WERI-Rb-1 (cell line): ENCODE results near the gene SSU72.
"Not testable (repeated sequence)": the region's sequence is repeated elsewhere in the genome, so short reads cannot be mapped to it uniquely, and the experiment has no call there.

Experiments used
- DNase-seq: peaks from one replicate; pipeline ENCODE4 v3.0.0-alpha.2; 2020
- H3K27ac ChIP-seq: fragments of 250-450 bp; sonication (Bioruptor Pico); 2 replicates; pipeline ENCODE4 v1.5.1; 2020; ENCODE audit warnings: mild to moderate bottlenecking, moderate library complexity
- H3K27me3 ChIP-seq: fragments of 250-450 bp; sonication (Bioruptor Pico); 2 replicates; pipeline ENCODE4 v1.5.1; 2021; ENCODE audit warnings: mild to moderate bottlenecking, low read depth, moderate library complexity; ENCODE audit not compliant: insufficient read depth, severe bottlenecking
- H3K36me3 ChIP-seq: fragments of 250-450 bp; sonication (Bioruptor Pico); 2 replicates; pipeline ENCODE4 v1.5.1; 2020; ENCODE audit warnings: mild to moderate bottlenecking, moderate library complexity
- H3K4me3 ChIP-seq: 2 replicates; pipeline ENCODE4 v1.5.1; 2011; ENCODE audit warnings: low read depth, mild to moderate bottlenecking, control low read depth, low read length
- H3K9me3 ChIP-seq: fragments of 250-450 bp; sonication (Bioruptor Pico); 2 replicates; pipeline ENCODE4 v1.5.1; 2021; ENCODE audit warnings: mild to moderate bottlenecking, moderate library complexity; ENCODE audit not compliant: severe bottlenecking
- CTCF ChIP-seq: IDR thresholded peaks from 2 replicates; pipeline ENCODE4 v1.5.1; 2011; ENCODE audit warnings: low read depth, mild to moderate bottlenecking, control low read depth, inconsistent platforms, low read length

The SSU72 gene

GRCh38 chr1:1561801-1562470 is 12.7 kb downstream of the SSU72 start:
- no peak for DNase-seq
- Histone ChIP-seq H3K27me3 (no peaks in the 10 kb centered on the region), H3K36me3 (peaks cover 65% of the 10 kb centered on the region), H3K27ac (no peak overlapping the region), H3K9me3 (no peaks in the 10 kb centered on the region), H3K4me3 (no peak overlapping the region)
- TF ChIP-seq CTCF: no peak

GRCh38 chr1:1560178-1560577 is 14.5 kb downstream of the SSU72 start:
- H3K27ac ChIP-seq: no peak overlapping the region
- peaks cover 62% of the 10 kb centered on the region for H3K36me3 ChIP-seq
- no peaks in the 10 kb centered on the region for H3K27me3 ChIP-seq
- no peak for DNase-seq
- no peaks in the 10 kb centered on the region for H3K9me3 ChIP-seq
- TF ChIP-seq CTCF: no peak
- no peak overlapping the region for H3K4me3 ChIP-seq

- no peak for DNase-seq
- no peak overlapping the region for H3K4me3 ChIP-seq
- peaks cover 52% of the 10 kb centered on the region for H3K36me3 ChIP-seq
Measured at GRCh38 chr1:1559066-1559465, 15.6 kb downstream of the SSU72 start.

GRCh38 chr1:1558591-1558990 is 16.1 kb downstream of the SSU72 start:
- TF ChIP-seq CTCF: no peak
- H3K9me3 ChIP-seq: no peaks in the 10 kb centered on the region
- peaks cover 47% of the 10 kb centered on the region for H3K36me3 ChIP-seq
- no peak overlapping the region for H3K4me3 ChIP-seq
- H3K27me3 ChIP-seq: no peaks in the 10 kb centered on the region
- DNase-seq: no peak
- H3K27ac ChIP-seq: no peak overlapping the region

More at GRCh38 chr1:1559066-1559465, 15.6 kb downstream of the SSU72 start:
- H3K27ac ChIP-seq: no peak overlapping the region
- no peaks in the 10 kb centered on the region for H3K27me3 ChIP-seq
- TF ChIP-seq CTCF: no peak
- H3K9me3 ChIP-seq: no peaks in the 10 kb centered on the region

GRCh38 chr1:1557688-1558087 is 17.0 kb downstream of the SSU72 start:
- H3K4me3 ChIP-seq, H3K27ac ChIP-seq, H3K9me3 ChIP-seq, DNase-seq, H3K27me3 ChIP-seq: not testable (repeated sequence)
- peaks cover 38% of the 10 kb centered on the region for H3K36me3 ChIP-seq

- H3K27me3 ChIP-seq, DNase-seq, H3K9me3 ChIP-seq, H3K4me3 ChIP-seq, H3K27ac ChIP-seq: not testable (repeated sequence)
- peaks cover 32% of the 10 kb centered on the region for H3K36me3 ChIP-seq
Measured at GRCh38 chr1:1556961-1557360, 17.7 kb downstream of the SSU72 start.

GRCh38 chr1:1556505-1556904 is 18.2 kb downstream of the SSU72 start:
- Histone ChIP-seq H3K4me3 (no peak overlapping the region), H3K36me3 (peaks cover 27% of the 10 kb centered on the region), H3K9me3 (no peaks in the 10 kb centered on the region), H3K27ac (no peak overlapping the region), H3K27me3 (no peaks in the 10 kb centered on the region)
- TF ChIP-seq CTCF: no peak
- DNase-seq: no peak
